NCI-H1048 (cell line): Measurements from ENCODE around the gene HTD2.
"Not testable (repeated sequence)": the region's sequence is repeated elsewhere in the genome, so short reads cannot be mapped to it uniquely, and the experiment has no call there.

Experiments used
- DNase-seq: peaks from one replicate; lab custom pipeline; 2025; lab: John Stamatoyannopoulos, UW

HTD2 gene

DNA sequence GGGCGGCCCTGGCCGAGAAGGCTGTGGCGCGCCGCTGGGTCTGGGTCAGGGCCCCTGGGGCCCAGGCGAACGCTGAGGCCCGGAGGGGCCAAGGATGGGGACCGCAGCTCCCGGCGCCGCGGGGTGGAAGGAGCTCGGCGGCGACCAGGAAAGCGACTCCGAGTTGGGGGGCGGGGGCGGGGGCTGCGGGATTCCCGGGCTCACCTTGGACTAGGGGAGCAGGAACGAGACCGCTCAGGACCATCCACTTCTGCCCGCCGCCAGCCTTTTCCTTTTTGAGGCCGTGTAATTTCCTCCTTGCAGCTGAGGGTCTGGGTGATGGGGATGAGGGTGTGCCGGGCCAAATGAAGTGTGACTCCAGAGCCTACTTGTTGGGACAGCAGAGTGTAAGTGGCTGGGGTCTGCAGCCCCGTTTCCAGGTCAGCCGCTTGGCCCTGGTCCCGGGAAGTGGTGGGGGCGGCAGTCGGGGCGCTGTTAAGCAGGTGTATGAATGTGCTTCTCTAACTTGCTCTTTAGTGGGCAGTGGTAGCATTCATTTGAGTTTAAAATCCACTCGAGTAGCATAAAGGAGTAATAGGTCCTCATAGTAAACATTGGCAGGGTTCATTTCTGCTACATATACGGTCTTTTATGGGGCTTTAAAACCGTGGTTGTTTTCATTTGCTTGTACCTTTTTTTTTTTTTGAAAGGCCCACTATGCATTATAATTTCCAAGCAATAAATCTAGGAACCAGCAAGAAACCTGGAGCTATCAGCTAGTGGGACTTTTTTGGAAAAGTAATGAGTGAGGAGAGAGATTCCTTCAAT is 27.1 kb downstream of the HTD2 start:
- no peak for DNase-seq

DNA sequence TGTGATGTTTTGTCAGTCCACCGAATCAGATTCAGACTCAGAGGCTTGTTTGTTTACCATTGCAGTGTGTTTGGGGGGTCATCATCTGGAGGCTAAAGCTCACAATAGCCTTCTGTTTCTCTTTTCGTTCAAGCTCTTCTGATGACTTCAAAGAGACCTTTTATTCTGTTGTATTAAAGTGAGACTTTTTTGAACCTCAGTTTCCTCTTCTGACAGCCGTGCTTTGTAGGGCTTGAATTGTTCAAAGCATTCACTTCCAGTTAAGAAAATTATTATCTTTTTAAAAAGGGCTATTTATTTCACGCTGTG is 27.6 kb downstream of the HTD2 start:
- no peak for DNase-seq

DNA sequence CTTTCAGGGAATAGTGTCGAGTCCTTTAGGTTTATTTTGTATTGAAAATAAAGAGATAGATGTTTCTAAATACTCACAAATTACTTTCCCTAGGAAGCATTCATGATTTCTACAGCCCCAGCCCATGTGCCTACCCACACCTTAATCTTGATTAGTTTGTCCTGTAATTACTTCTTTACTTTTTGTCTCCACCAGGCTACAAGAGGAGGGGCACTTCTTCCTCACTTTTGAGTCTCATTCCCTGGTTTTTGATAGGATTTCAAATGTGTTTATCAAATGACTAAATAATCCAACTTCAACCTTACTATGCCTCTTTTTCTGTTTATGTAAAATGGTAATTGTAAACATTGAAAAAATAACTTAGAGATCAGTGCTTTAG is 28.2 kb downstream of the HTD2 start:
- DNase-seq = no peak

DNA sequence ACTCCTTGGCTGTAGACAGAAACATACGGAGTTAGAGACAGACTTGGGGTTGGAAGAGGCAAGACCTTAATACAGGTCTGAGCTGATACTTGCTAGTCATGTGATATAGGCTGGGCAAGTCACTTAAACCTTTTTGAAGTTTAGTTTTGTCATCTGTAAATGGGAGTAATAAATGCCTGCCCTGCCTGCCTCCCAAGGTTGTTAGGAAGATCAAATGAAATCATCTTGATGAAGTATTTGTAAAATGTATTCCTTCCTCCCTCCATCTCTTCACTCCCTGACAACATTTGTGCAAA is 29.3 kb downstream of the HTD2 start:
- DNase-seq = no peak

- DNase-seq = no peak
Observed at GRCh38 chr3:58336135-58336882, 30.0 kb downstream of the HTD2 start.

GRCh38 chr3:58337190-58337589 is 30.9 kb downstream of the HTD2 start:
- DNase-seq = no peak

- not testable (repeated sequence) for DNase-seq
Observed at GRCh38 chr3:58339146-58339545, 32.8 kb downstream of the HTD2 start.

- no peak for DNase-seq
Observed at GRCh38 chr3:58340594-58341244, 34.4 kb downstream of the HTD2 start.

DNA sequence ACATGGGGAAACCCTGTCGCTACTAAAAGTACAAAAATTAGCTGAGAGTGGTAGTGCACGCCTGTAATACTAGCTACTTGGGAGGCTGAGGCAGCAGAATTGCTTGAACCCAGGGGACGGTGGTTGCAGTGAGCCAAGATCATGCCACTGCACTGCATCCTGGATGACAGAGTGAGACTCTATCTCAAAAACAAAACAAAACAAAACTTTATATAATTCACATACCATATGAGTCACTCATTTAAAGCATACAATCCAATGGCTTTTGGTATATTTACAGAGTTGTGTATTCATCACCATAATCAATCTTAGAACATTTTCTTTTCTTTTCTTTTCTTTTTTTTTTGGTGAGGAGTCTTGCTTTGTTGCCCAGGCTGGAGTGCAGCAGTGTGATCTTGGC is 35.1 kb downstream of the HTD2 start:
- no peak for DNase-seq

DNA sequence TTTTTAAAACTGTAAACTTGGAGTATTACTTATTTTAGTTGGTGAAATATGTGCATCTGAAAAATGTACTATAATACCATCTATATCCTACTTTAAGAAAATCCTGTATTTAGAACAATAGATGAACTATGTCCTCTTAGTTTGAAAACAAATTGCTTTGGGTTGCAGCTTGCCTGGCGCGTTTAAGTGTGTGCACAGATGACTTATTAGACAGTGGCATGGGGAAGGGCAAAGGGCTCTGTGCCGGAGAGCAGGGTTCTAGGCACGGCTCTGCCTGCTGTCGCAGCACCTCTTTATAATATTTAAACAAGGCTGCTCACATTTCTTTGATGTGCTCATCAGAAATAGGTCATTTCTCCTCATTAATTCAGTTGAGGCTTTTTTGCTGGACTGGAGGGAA is 36.4 kb downstream of the HTD2 start:
- no peak for DNase-seq

DNA sequence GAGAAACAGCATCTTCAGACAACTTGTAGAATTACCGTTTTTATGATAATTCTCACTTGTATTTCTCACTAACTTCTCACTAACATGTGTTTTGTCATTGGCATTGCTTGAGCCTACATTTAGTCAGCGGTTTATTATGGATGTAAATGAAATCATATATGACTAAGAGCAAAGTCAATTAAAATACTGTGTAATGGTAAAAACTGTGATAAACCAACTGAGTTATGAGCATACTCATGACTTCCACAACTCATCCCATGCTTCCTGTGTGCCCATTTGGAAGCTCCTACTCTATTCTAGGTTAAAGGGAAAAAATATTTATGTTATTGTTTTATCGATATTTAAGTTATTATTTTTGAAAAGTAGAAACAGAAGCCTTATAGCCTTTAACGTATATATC is 39.1 kb downstream of the HTD2 start:
- DNase-seq = no peak

GRCh38 chr3:58346368-58346767 is 40.0 kb downstream of the HTD2 start:
- no peak for DNase-seq

DNA sequence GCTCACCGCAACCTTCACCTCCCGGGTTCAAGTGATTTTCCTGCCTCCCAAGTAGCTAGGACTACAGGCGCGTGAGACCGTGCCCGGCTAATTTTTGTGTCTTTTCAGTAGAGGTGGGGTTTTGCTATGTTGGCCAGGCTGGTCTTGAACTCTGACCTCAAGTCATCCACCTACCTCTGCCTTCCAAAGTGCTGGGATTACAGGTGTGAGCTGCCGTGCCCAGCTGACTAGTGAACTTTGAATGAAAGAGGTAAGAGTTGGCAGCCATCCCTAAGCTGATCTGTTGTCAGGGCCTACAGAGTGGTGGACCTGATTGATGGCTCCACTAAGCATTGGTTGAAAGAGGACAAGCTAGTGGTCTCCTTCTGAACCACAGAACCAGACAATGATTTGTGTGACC is 41.7 kb downstream of the HTD2 start:
- no peak for DNase-seq

- DNase-seq = no peak
Observed at GRCh38 chr3:58349792-58350626, 43.7 kb downstream of the HTD2 start.

- no peak for DNase-seq
Observed at GRCh38 chr3:58350627-58351013, 44.3 kb downstream of the HTD2 start.

- no peak for DNase-seq
Observed at GRCh38 chr3:58351920-58352319, 45.6 kb downstream of the HTD2 start.

DNA sequence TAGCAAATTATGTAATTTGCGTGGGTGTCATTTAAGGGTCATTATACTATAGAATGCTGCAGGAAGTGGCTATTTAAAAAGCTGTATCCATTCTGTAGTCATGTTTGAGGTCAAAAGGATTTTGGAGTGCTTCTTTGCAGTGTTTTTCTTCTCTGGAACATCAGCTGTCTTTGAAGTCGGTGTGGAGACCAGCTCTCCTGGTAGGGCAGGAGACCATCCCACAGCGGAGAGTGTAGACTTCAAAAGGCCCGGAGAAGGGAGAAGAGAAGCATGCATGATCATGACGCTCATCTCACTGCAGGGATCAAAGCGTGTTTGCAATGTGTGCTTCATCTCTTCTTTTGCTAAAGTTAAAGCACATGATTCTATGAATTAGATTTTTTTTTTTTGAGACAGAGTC is 46.3 kb downstream of the HTD2 start:
- no peak for DNase-seq

GRCh38 chr3:58353722-58354553 is 47.6 kb downstream of the HTD2 start:
- DNase-seq = no peak

DNA sequence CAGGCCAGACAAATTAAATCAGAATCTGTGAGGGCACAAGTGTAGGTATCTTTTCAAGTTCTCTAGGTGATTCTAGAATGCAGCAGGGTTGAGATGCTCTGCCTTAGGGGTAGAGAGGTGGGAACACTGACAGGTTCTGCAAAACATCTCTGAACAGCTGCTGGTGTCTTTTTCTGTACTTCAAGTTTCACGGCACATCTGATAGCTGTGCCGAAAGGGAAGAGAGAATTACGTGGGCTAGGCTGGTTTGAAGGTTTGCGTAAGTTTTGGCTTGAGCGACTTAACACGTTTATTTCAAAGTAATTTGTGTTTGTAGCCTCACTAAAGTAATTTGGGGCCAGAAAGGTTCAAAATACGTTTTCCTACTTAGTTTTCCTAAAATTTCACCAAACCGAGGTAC is 48.9 kb downstream of the HTD2 start:
- no peak for DNase-seq

- DNase-seq = no peak
Observed at GRCh38 chr3:58356054-58356453, 49.7 kb downstream of the HTD2 start.

DNA sequence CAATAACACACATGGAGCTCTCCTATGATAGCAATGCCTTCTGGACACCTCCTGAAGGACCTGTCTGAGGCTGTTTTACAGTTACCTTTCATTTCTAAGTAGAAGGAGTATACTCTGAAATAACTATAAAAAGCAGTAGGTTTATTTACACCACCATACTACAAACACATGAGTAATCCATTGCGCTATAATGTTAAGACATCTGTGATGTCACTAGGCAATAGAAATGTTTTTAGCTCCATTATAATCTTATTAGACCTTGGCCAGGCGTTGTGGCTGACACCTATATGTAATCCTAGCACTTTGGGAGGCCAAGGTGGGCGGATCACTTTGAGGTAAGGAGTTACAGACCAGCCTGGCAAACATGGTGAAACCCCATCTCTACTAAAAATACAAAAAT is 51.1 kb downstream of the HTD2 start:
- DNase-seq = no peak

DNA sequence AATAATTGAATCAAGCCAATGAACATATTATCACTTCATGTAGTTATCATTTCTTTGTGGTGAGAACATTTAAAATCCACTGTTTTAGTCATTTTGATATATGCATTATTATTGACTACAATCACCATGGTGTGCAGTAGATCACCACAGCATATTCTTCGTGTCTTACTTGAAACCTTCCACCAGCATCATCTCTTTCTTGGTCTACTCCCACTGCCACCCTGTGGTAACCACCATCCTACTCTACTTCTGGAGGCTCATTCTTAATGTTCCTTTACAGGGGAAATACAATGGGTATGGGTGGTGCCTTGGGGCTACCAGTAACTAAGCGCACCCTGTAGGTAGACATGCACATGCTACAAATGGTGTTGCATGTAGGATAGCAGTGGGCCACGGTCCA is 51.8 kb downstream of the HTD2 start:
- no peak for DNase-seq
